Measurements from ENCODE around the gene LEMD1. TPM values are rescaled to one million over a fixed set of nuclear protein-coding genes. Genes with fewer than 3 reads are reported as not detected.

LEMD1 gene
- total RNA-seq, 1 experiment from 2014 or later: 16.7 TPM

GRCh38 chr1:205449750-205450443 is 28.0 kb upstream of the LEMD1 start:
- TF ChIP-seq, protein P1, sequence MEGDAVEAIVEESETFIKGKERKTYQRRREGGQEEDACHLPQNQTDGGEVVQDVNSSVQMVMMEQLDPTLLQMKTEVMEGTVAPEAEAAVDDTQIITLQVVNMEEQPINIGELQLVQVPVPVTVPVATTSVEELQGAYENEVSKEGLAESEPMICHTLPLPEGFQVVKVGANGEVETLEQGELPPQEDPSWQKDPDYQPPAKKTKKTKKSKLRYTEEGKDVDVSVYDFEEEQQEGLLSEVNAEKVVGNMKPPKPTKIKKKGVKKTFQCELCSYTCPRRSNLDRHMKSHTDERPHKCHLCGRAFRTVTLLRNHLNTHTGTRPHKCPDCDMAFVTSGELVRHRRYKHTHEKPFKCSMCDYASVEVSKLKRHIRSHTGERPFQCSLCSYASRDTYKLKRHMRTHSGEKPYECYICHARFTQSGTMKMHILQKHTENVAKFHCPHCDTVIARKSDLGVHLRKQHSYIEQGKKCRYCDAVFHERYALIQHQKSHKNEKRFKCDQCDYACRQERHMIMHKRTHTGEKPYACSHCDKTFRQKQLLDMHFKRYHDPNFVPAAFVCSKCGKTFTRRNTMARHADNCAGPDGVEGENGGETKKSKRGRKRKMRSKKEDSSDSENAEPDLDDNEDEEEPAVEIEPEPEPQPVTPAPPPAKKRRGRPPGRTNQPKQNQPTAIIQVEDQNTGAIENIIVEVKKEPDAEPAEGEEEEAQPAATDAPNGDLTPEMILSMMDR (conservative IDR thresholded peaks at IDR 0.05): no peak
- no peak for TF ChIP-seq EZH2 (IDR thresholded peaks at IDR 0.05; ENCODE audit: low read depth)
- H2AFZ ChIP-seq: peak overlapping the region; percentile 70; the same call in 1 of the 2 replicates
- peaks cover 37% of the 10 kb centered on the region for H3F3A ChIP-seq (ENCODE audit: insufficient read depth, low read depth)
- no peaks in the 10 kb centered on the region for H3K9me3 ChIP-seq (ENCODE audit: insufficient read depth, low read depth)
- ChIA-PET POLR2A (ENCODE audit: unreplicated experiment) (interaction anchor here (0.5 to 1.3 kb wide), 5 partner anchors 9 to 1405 kb away, joined by 3 to 10 read pairs (median 8); no protein-coding TSS in a partner anchor), CTCF (interaction anchor here (0.6 kb wide), 1 partner anchor 803 kb away, joined by 3 read pairs; no protein-coding TSS in a partner anchor)
- H3K36me3 ChIP-seq (ENCODE audit: low read depth): no peaks in the 10 kb centered on the region
- BruUV-seq (replicated peaks): no TSS peak
- H3K4me3 ChIP-seq: peak overlapping the region; percentile 79
- intact Hi-C loops (cut with micrococcal nuclease; ENCODE audit: unreplicated experiment): loop anchor here (1.0 kb wide), 1 partner anchor 9 kb away; no protein-coding TSS in a partner anchor
- peak overlapping the region; percentile 93 for H3K4me2 ChIP-seq
- no peaks in the 10 kb centered on the region for H3K9me2 ChIP-seq (ENCODE audit: insufficient read depth)
- H3K4me1 ChIP-seq (replicated peaks; ENCODE audit: insufficient read depth): peaks cover 42% of the 10 kb centered on the region
- H3K27ac ChIP-seq: peak overlapping the region; percentile 74
- H3K79me2 ChIP-seq (ENCODE audit: low read depth): peaks cover 48% of the 10 kb centered on the region
- peaks cover 6% of the 10 kb centered on the region; the same call in 1 of the 2 replicates for H4K20me1 ChIP-seq (ENCODE audit: insufficient read depth)
- DNase-seq: peak; percentile 93 to 95
- H3K27me3 ChIP-seq (ENCODE audit: insufficient read depth, low read depth): peaks cover 1% of the 10 kb centered on the region; the same call in 1 of the 2 replicates

GRCh38 chr1:205449254-205449749 is 27.4 kb upstream of the LEMD1 start:
- Histone ChIP-seq H3K4me3 (peak overlapping the region; percentile 79), H3K9me3 (ENCODE audit: insufficient read depth, low read depth) (no peaks in the 10 kb centered on the region), H3F3A (ENCODE audit: insufficient read depth, low read depth) (peaks cover 37% of the 10 kb centered on the region), H4K20me1 (ENCODE audit: insufficient read depth) (peaks cover 6% of the 10 kb centered on the region; the same call in 1 of the 2 replicates), H3K79me2 (ENCODE audit: low read depth) (peaks cover 48% of the 10 kb centered on the region), H3K4me1 (replicated peaks; ENCODE audit: insufficient read depth) (peaks cover 44% of the 10 kb centered on the region), H3K36me3 (ENCODE audit: low read depth) (no peaks in the 10 kb centered on the region), H3K27me3 (ENCODE audit: insufficient read depth, low read depth) (no peaks in the 10 kb centered on the region), H2AFZ (0 out of 2 replicates have a peak overlapping the region, but pooled peaks have one; percentile 46), H3K9me2 (ENCODE audit: insufficient read depth) (no peaks in the 10 kb centered on the region), H3K27ac (peak overlapping the region; percentile 74), H3K4me2 (peak overlapping the region; percentile 93)
- CTCF ChIA-PET: interaction anchor here (0.6 to 1.3 kb wide), 2 partner anchors 36 to 803 kb away, joined by 3 read pairs; no protein-coding TSS in a partner anchor
- TSS peak; percentile 79 for BruUV-seq (replicated peaks)
- DNase-seq: no peak
- TF ChIP-seq, protein P1 (conservative IDR thresholded peaks at IDR 0.05): no peak
- TF ChIP-seq EZH2 (IDR thresholded peaks at IDR 0.05; ENCODE audit: low read depth): no peak
- POLR2A ChIA-PET (ENCODE audit: unreplicated experiment): interaction anchor here (0.5 to 1.3 kb wide), 5 partner anchors 8 to 892 kb away, joined by 3 to 9 read pairs (median 6); no protein-coding TSS in a partner anchor
- intact Hi-C loops (cut with micrococcal nuclease; ENCODE audit: unreplicated experiment): loop anchor here (1.0 kb wide), 1 partner anchor 8 kb away; no protein-coding TSS in a partner anchor

DNA sequence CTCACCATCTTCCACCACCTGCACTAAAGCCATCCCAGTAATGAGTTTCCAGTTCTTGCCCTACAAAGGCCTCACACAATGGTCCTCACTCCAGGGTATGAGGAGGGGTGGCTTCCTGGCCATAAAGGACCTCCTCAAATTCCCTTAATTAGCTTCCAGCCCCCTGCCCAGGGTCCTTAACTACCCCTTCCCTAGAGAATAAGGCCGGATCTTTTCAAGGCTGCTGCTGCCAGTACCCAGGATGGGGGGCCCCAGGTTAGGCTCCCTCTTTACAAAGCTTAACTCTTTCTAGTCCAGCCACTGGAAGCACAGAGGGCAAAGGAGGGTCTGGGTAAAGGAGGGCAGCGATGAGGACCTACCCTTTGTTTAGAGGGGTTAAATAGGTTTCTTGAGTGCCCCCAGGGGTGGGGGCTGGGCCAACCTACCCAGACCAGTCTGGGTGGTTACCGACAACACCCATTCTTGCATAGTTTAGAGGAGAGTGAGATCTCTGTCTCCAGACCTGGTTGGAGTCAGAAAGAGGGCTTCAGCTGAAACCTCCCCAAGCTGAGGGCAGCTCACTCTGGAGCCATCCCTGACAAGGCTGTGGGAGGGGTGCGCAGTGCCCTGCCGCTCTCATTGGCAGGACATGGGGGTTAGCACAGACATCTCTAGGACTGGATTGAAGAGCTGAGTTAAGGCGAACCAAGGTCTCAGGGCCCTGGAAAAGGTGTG is 26.8 kb upstream of the LEMD1 start:
- Histone ChIP-seq H3K79me2 (ENCODE audit: low read depth) (peaks cover 48% of the 10 kb centered on the region), H3K9me2 (ENCODE audit: insufficient read depth) (no peaks in the 10 kb centered on the region), H3K4me3 (peak overlapping the region; percentile 79), H4K20me1 (ENCODE audit: insufficient read depth) (peaks cover 6% of the 10 kb centered on the region; the same call in 1 of the 2 replicates), H3F3A (ENCODE audit: insufficient read depth, low read depth) (peaks cover 37% of the 10 kb centered on the region), H3K27me3 (ENCODE audit: insufficient read depth, low read depth) (no peaks in the 10 kb centered on the region), H3K4me1 (replicated peaks; ENCODE audit: insufficient read depth) (peaks cover 50% of the 10 kb centered on the region), H3K4me2 (peak overlapping the region; percentile 93), H3K27ac (peak overlapping the region; percentile 74), H2AFZ (no peak overlapping the region), H3K36me3 (ENCODE audit: low read depth) (no peaks in the 10 kb centered on the region), H3K9me3 (ENCODE audit: insufficient read depth, low read depth) (no peaks in the 10 kb centered on the region)
- ChIA-PET CTCF (interaction anchor here (1.3 kb wide), 1 partner anchor 37 kb away, joined by 3 read pairs; no protein-coding TSS in a partner anchor), POLR2A (ENCODE audit: unreplicated experiment) (interaction anchor here (0.6 kb wide), 1 partner anchor 115 kb away, joined by 6 read pairs; no protein-coding TSS in a partner anchor)
- BruUV-seq (replicated peaks): TSS peak; percentile 41
- intact Hi-C loops (cut with micrococcal nuclease; ENCODE audit: unreplicated experiment): loop anchor here (1.0 kb wide), 1 partner anchor 7 kb away; no protein-coding TSS in a partner anchor
- DNase-seq: peak; percentile 44 to 65
- TF ChIP-seq EZH2 (IDR thresholded peaks at IDR 0.05; ENCODE audit: low read depth): no peak
- TF ChIP-seq, protein P1 (conservative IDR thresholded peaks at IDR 0.05): no peak

Measured in PC-9 (cell line).